D341Med (cell line): ENCODE data around the gene OR2M4.
"Not testable (repeated sequence)": the region's sequence is repeated elsewhere in the genome, so short reads cannot be mapped to it uniquely, and the experiment has no call there.

Source experiments
- DNase-seq: peaks from one replicate; pipeline ENCODE4 v3.0.0; 2012; ENCODE audit warnings: low spot score

The OR2M4 gene, protein sequence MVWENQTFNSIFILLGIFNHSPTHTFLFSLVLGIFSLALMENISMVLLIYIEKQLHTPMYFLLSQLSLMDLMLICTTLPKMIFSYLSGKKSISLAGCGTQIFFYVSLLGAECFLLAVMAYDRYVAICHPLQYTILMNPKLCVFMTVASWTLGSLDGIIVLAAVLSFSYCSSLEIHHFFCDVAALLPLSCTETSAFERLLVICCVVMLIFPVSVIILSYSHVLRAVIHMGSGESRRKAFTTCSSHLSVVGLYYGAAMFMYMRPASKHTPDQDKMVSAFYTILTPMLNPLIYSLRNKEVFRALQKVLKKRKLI

GRCh38 chr1:248231117-248231516, at the start of gene OR2M4:
OR2M4 (plus strand) TSS chr1:248231417; CDS start chr1:248238929, 7,512 bp downstream.
- no peak for DNase-seq

- DNase-seq = no peak
These were observed 47.2 kb upstream of the OR2M4 start for GRCh38 chr1:248183996-248184395.

GRCh38 chr1:248187363-248187762, 43.9 kb upstream of the OR2M4 start:
- DNase-seq = no peak

GRCh38 chr1:248189026-248189425, 42.2 kb upstream of the OR2M4 start:
- no peak for DNase-seq

DNA sequence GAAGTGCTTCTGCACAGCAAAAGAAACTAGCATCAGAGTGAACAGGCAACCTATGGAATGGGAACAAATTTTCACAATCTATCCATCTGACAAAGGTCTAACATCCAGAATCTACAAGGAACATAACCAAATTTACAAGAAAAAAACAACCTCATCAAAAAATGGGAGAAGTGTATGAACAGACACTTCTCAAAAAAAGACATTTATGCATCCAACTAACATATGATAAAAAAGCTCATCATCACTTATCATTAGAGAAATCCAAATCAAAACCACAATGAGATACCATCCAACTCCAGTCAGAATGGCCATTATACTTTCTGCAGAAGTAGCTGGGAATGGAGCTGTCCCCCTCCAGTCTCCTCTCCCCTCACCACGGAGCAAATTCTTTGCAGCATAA, 37.1 kb upstream of the OR2M4 start:
- no peak for DNase-seq

- DNase-seq = no peak
These were observed 34.3 kb upstream of the OR2M4 start, which contains the start of gene OR2M3 for GRCh38 chr1:248196965-248197364. OR2M3 (plus strand) TSS chr1:248197265; CDS start chr1:248203068, 5,803 bp downstream.

DNA sequence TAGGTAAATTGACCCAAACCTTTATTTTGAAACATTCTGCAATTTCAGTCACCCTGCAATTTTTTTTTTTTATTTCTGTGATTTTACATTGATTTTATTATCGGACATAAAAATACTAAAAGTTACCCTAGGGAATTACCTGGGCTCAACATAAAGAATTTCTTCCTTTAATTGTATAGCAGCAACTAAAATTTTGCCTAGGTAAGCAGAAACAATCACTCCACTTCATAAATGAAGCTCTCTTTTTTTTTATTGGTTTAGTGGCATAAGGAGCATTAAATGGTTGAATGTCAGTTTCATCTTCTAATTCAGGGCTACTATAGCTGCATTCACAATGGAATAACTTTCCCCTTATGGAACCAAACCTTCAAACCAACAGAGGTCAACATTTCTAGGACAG, 15.3 kb upstream of the OR2M4 start:
- DNase-seq = no peak

- no peak for DNase-seq
These were observed 5.7 kb upstream of the OR2M4 start for GRCh38 chr1:248225537-248225936.

DNA sequence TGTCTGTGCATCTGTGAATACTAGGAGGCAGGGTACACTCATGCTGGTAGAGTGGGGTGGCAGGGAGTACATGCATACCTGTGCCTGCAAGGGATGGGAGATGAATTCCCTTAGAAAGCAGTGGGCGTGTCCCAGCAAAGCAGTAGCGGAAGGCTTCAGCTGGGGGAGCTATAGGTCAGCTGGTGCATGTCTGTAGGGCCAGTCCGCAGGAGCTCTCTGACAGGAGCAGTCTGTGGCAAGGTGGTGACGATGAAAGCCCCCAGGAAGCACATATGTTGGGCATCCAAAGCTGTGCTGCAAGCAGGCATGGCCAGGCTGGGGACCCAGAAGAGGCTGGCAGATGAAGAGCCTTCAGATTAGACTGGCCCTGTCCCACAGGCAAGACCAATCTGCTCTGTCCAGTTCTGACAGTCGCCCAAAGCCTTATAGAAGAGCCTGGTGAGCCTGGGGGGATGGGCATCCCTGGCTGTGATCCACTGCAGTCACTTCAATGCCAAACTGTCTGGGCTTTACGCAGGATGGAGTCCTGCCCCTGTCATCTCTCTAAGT, 1.8 kb upstream of the OR2M4 start:
- DNase-seq = no peak

DNA sequence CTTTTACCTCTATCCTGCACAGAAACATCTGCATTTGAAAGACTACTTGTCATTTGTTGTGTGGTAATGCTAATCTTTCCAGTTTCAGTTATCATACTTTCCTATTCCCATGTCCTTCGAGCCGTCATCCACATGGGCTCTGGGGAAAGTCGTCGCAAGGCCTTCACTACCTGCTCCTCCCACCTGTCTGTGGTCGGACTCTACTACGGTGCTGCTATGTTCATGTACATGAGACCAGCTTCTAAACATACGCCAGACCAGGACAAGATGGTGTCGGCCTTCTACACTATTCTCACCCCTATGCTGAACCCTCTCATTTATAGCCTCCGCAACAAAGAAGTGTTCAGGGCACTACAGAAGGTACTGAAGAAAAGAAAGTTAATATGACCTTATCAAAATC, 8.3 kb downstream of the OR2M4 start:
- DNase-seq = no peak

DNA sequence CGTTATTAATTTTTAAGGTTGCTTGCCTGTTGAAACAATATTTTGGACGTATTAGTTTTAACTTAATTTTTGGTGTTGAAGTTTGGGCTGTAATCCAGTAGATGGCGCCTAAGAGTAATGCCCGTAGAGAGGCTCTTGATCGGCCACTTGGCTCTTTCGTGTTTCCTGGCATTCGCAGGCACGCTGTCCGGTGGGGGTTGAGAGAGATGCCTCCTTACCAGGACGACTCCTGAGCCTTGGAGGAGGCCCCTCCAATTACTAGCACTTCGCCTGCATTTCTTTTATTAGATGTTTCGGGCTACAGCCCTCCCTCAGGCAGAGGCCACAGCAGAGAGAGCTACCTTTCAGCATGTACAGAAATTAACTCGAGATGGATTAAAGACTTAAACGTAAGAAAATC, 12.0 kb downstream of the OR2M4 start:
- peak; percentile 76 for DNase-seq

- DNase-seq = not testable (repeated sequence)
These were observed 28.1 kb downstream of the OR2M4 start for GRCh38 chr1:248259309-248259708.

DNA sequence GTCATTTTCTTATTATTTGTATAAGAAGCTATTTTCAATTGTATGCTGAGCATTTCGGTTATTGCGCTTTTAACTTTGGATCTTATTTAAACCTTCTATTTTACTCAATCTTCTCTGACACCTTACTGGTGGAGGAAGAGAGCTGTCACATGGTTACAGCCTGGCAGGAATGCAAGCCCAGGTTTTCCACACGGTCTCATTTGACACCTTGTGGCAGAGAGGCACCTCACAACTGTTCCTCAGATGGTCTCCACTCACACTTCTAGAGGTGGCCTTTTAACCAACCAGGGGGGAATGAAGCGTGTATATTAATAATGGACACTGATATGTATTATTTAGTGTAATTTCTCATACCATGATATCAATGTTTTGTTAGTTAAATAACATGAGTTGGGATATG, 37.0 kb downstream of the OR2M4 start:
- DNase-seq = no peak

DNA sequence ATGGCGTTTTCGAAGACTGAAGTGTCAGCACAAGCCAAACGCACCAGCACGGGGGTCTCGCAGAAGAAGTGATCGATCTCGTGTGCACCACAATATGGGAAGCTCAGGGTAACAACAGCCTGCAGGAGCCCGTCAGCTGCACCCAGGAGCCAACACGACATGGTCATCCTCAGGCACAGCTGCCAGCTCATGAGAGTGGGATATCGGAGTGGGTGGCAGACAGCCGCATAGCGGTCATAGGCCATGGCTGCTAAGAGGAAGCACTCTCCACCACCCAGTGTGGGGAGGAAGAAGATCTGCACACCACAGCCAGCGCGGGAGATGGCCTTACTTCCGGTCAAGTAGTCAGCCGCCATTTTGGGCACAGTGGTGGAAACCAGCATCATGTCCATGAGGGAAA, 42.0 kb downstream of the OR2M4 start:
- not testable (repeated sequence) for DNase-seq

- DNase-seq = no peak
These were observed 46.7 kb downstream of the OR2M4 start, which contains the start of gene OR2T33 for GRCh38 chr1:248277876-248278275. OR2T33 (minus strand) TSS chr1:248277976; CDS start chr1:248273814, 4,162 bp downstream.

- no peak for DNase-seq
These were observed 57.2 kb downstream of the OR2M4 start for GRCh38 chr1:248288391-248288790.
